Smooth muscle cell (in vitro differentiated cells): ENCODE measurements around the gene MARVELD2. TPM values are rescaled to one million over a fixed set of nuclear protein-coding genes. Genes with fewer than 3 reads are reported as not detected.
A peak's percentile ranks its signal among the peaks of the same experiment; 100 is the strongest.
"Not testable (repeated sequence)": the region's sequence is repeated elsewhere in the genome, so short reads cannot be mapped to it uniquely, and the experiment has no call there.

Source experiments
- DNase-seq: peaks from one replicate; lab custom pipeline; 2025; ENCODE audit not compliant: unreplicated experiment; lab: John Stamatoyannopoulos, UW
- H2AFZ ChIP-seq: fragments of 200-600 bp; sonication (generic); 2 replicates; pipeline ENCODE4 v1.6.0; 2016; ENCODE audit warnings: antibody characterized with exemption, low read depth, mild to moderate bottlenecking
- H3F3A ChIP-seq: fragments of 200-600 bp; sonication (generic); 2 replicates; pipeline ENCODE4 v1.6.0; 2017; ENCODE audit warnings: antibody characterized with exemption, low read depth
- H3K27ac ChIP-seq: fragments of 200-600 bp; sonication (generic); 2 replicates; pipeline ENCODE4 v1.5.1; 2016; ENCODE audit warnings: low read depth, mild to moderate bottlenecking
- H3K27me3 ChIP-seq: fragments of 200-600 bp; sonication (generic); 2 replicates; pipeline ENCODE4 v1.6.1; 2016; ENCODE audit warnings: low read depth, mild to moderate bottlenecking
- H3K36me3 ChIP-seq: fragments of 200-600 bp; sonication (generic); 2 replicates; pipeline ENCODE4 v1.5.1; 2016; ENCODE audit warnings: low read depth
- H3K4me1 ChIP-seq: fragments of 200-600 bp; sonication (generic); 2 replicates; pipeline ENCODE4 v1.5.1; 2016; ENCODE audit warnings: low read depth
- H3K4me2 ChIP-seq: fragments of 200-600 bp; sonication (generic); 2 replicates; pipeline ENCODE4 v1.6.0; 2016; ENCODE audit warnings: mild to moderate bottlenecking
- H3K4me3 ChIP-seq: fragments of 200-600 bp; sonication (generic); 2 replicates; pipeline ENCODE4 v1.5.1; 2016; ENCODE audit warnings: mild to moderate bottlenecking
- H3K79me2 ChIP-seq: fragments of 200-600 bp; sonication (generic); 2 replicates; pipeline ENCODE4 v1.6.0; 2016; ENCODE audit warnings: low read depth, mild to moderate bottlenecking
- H3K9ac ChIP-seq: fragments of 200-600 bp; sonication (generic); 2 replicates; pipeline ENCODE4 v1.6.0; 2016; ENCODE audit warnings: low read depth
- H3K9me3 ChIP-seq: fragments of 200-600 bp; sonication (generic); replicated peaks from 2 replicates; pipeline ENCODE4 v1.5.1; 2016; ENCODE audit warnings: low read depth
- H4K20me1 ChIP-seq: fragments of 200-600 bp; sonication (generic); 2 replicates; pipeline ENCODE4 v1.6.0; 2016; ENCODE audit warnings: low read depth
- CTCF ChIP-seq: fragments of 200-600 bp; sonication (generic); IDR thresholded peaks from 2 replicates; pipeline ENCODE4 v1.5.1; 2017; ENCODE audit warnings: borderline replicate concordance, mild to moderate bottlenecking, antibody characterized with exemption; ENCODE audit not compliant: insufficient read depth, poor library complexity, severe bottlenecking
- WGBS: methylation state at CpG from one replicate; pipeline ENCODE4 v1.1.7; 2016; ENCODE audit warnings: low lambda C conversion rate; 5-methylcytosine and 5-hydroxymethylcytosine counted together
- polyA plus RNA-seq: library from polyadenylated mRNA; unstranded; fragments of >200 nt; fragmentation: Nextera tagmentation; extraction: Ambion mirVana; gene quantifications from 2 replicates; pipeline ENCODE4 v1.2.1, GENCODE V29; 2016
- total RNA-seq: library from RNA; depleted of rRNA; stranded (reverse); fragments of >200 nt; gene quantifications from 2 replicates; pipeline ENCODE4 v1.2.3, GENCODE V29; 2014

MARVELD2 gene
- total and polyA plus RNA-seq, 2 experiments from 2014 or later = 1.4 to 8.3 TPM

- peak within 1 kb of the TSS; percentile 99 for H3K9ac ChIP-seq
- peak; percentile 96 for DNase-seq
- WGBS = under 1% methylated on average over 64 of the region's 66 CpGs
These were observed 45.4 kb upstream of the MARVELD2 start, which contains the start of the genes AK6, RAD17 and TAF9 for GRCh38 chr5:69369340-69370121. TSS of gene AK6 (minus strand) at chr5:69369520. CDS start at chr5:69369490, 30 bp downstream. TSS of gene RAD17 (plus strand) at chr5:69369818. CDS start at chr5:69372209, 2,391 bp downstream. TSS of gene TAF9 (minus strand) at chr5:69369520. CDS start at chr5:69365737, 3,783 bp downstream.

GRCh38 chr5:69370335-69370734 is 44.6 kb upstream of the MARVELD2 start:
- not testable (repeated sequence) for DNase-seq, H3K27me3 ChIP-seq, H3K27ac ChIP-seq, H3K36me3 ChIP-seq, H3K9me3 ChIP-seq, H3F3A ChIP-seq
- H3K4me1 ChIP-seq = peaks cover 22% of the 10 kb centered on the region
- peaks cover 66% of the 10 kb centered on the region for H3K79me2 ChIP-seq
- peak overlapping the region; percentile 70 for H3K4me3 ChIP-seq
- WGBS = 4% methylated on average over 16 of the region's 16 CpGs
- peaks cover 23% of the 10 kb centered on the region for H4K20me1 ChIP-seq
- H3K4me2 ChIP-seq = peak overlapping the region; percentile 92
- H3K9ac ChIP-seq = peak overlapping the region; percentile 99
- peak overlapping the region; percentile 96 for H2AFZ ChIP-seq

More at GRCh38 chr5:69369340-69370121, 45.4 kb upstream of the MARVELD2 start, which contains the start of the genes AK6, RAD17 and TAF9:
- H2AFZ ChIP-seq = peak within 1 kb of the TSS; percentile 96
- no peaks in the 10 kb centered on the region for H3K9me3 ChIP-seq
- no peaks in the 10 kb centered on the region for H3K27me3 ChIP-seq
- H3K4me3 ChIP-seq = peak within 1 kb of the TSS; percentile 70
- H3K79me2 ChIP-seq = peaks cover 73% of the 10 kb centered on the region
- no peaks in the 10 kb centered on the region for H3K36me3 ChIP-seq
- peaks cover 31% of the 10 kb centered on the region for H4K20me1 ChIP-seq
- no peaks in the 10 kb centered on the region for H3F3A ChIP-seq
- H3K27ac ChIP-seq = peak within 1 kb of the TSS; percentile 99
- TF ChIP-seq CTCF = no peak
- peak within 1 kb of the TSS; percentile 92 for H3K4me2 ChIP-seq
- H3K4me1 ChIP-seq = peaks cover 22% of the 10 kb centered on the region

GRCh38 chr5:69372394-69372793 is 42.5 kb upstream of the MARVELD2 start:
- no peaks in the 10 kb centered on the region for H3K27me3 ChIP-seq
- WGBS = 97% methylated on average over 5 of the region's 5 CpGs
- H2AFZ ChIP-seq = no peak overlapping the region
- no peaks in the 10 kb centered on the region for H3K9me3 ChIP-seq
- no peak overlapping the region for H3K4me3 ChIP-seq
- H3K79me2 ChIP-seq = peaks cover 45% of the 10 kb centered on the region
- DNase-seq = no peak
- H3F3A ChIP-seq = no peaks in the 10 kb centered on the region
- peaks cover 9% of the 10 kb centered on the region for H4K20me1 ChIP-seq
- H3K9ac ChIP-seq = no peak overlapping the region
- no peak overlapping the region for H3K4me2 ChIP-seq
- H3K36me3 ChIP-seq = no peaks in the 10 kb centered on the region
- peaks cover 22% of the 10 kb centered on the region for H3K4me1 ChIP-seq
- TF ChIP-seq CTCF = no peak
- H3K27ac ChIP-seq = no peak overlapping the region

GRCh38 chr5:69374911-69375446 is 39.9 kb upstream of the MARVELD2 start:
- no peak for DNase-seq
- H3K4me3 ChIP-seq = no peak overlapping the region
- H3K4me1 ChIP-seq = peaks cover 12% of the 10 kb centered on the region
- no peak for TF ChIP-seq CTCF
- no peaks in the 10 kb centered on the region for H3K36me3 ChIP-seq
- no peaks in the 10 kb centered on the region for H3K27me3 ChIP-seq
- WGBS = 96% methylated on average over 4 of the region's 4 CpGs
- H3K9ac ChIP-seq = no peak overlapping the region
- no peaks in the 10 kb centered on the region for H4K20me1 ChIP-seq
- no peak overlapping the region for H3K27ac ChIP-seq
- no peaks in the 10 kb centered on the region for H3F3A ChIP-seq
- no peak overlapping the region for H2AFZ ChIP-seq
- peaks cover 27% of the 10 kb centered on the region for H3K79me2 ChIP-seq
- H3K4me2 ChIP-seq = no peak overlapping the region
- no peaks in the 10 kb centered on the region for H3K9me3 ChIP-seq
